Ovary (tissue), 3 donors: ENCODE data around the gene KCTD10.

Source experiments
- EP300 ChIP-seq: sonication (generic); formaldehyde crosslinking; IDR thresholded peaks from one replicate; pipeline ENCODE4 v1.6.1; 2017; ENCODE audit warnings: antibody characterized with exemption
- POLR2A ChIP-seq: fragments of 450-650 bp; IDR thresholded peaks from one replicate; pipeline ENCODE4 v1.6.1; 2017; ENCODE audit warnings: antibody characterized with exemption, mild to moderate bottlenecking, moderate library complexity
- TF ChIP-seq, protein P1 (sequence below), 3 donors: fragments of 450-650 bp in 2 of 3; fragments of 200-600 bp in 1 of 3; IDR thresholded peaks; one replicate each; pipeline versions ENCODE4 v1.5.1 to v1.8.0; 2016 to 2022; ENCODE audit warnings: antibody characterized with exemption in 3 of 3, mild to moderate bottlenecking in 1 of 3
- donor health status: DM: no; HTN: no; CAD: no.

- no peak for TF ChIP-seq POLR2A
- TF ChIP-seq, protein P1, sequence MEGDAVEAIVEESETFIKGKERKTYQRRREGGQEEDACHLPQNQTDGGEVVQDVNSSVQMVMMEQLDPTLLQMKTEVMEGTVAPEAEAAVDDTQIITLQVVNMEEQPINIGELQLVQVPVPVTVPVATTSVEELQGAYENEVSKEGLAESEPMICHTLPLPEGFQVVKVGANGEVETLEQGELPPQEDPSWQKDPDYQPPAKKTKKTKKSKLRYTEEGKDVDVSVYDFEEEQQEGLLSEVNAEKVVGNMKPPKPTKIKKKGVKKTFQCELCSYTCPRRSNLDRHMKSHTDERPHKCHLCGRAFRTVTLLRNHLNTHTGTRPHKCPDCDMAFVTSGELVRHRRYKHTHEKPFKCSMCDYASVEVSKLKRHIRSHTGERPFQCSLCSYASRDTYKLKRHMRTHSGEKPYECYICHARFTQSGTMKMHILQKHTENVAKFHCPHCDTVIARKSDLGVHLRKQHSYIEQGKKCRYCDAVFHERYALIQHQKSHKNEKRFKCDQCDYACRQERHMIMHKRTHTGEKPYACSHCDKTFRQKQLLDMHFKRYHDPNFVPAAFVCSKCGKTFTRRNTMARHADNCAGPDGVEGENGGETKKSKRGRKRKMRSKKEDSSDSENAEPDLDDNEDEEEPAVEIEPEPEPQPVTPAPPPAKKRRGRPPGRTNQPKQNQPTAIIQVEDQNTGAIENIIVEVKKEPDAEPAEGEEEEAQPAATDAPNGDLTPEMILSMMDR (IDR thresholded peaks at IDR 0.05): no peak
- TF ChIP-seq EP300: no peak
Measured at GRCh38 chr12:109493090-109493489, 16.0 kb upstream of the KCTD10 start.
